Daoy (cell line): ENCODE results near the gene RPS6KA5. TPM values are rescaled to one million over a fixed set of nuclear protein-coding genes. Genes with fewer than 3 reads are reported as not detected.
"Not testable (repeated sequence)": the region's sequence is repeated elsewhere in the genome, so short reads cannot be mapped to it uniquely, and the experiment has no call there.

Experiments used
- DNase-seq: peaks from one replicate; pipeline ENCODE4 v3.0.0-alpha.2; 2015; ENCODE audit warnings: low read depth
- total RNA-seq: library from RNA; depleted of rRNA; stranded (reverse); fragments of >200 nt; shearing (Covaris generic); gene quantifications from 2 replicates; pipeline ENCODE4 v1.2.3, GENCODE V29; 2014

RPS6KA5 gene
- total RNA-seq, 1 experiment from 2014 or later, result 2.7 TPM

DNA sequence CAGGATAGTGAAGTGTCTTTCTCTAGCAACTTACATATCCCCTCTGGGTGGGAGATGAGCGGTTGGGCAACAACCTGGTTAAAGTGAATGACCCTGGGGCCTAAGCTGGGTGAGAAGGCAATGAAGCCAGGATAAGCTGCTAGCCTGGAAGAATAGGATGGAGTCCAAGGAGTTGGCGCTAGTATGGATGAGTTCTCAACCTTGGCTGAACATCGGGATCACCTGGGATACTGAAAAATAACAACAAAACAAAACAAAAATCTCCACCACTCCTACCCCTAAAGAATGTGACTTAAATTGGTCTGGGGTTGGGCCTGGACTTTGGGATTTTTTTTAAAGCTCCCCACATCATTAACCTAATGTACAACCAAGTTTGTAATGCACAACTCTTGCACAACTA is 4.8 kb upstream of the RPS6KA5 start:
- DNase-seq, result no peak

DNA sequence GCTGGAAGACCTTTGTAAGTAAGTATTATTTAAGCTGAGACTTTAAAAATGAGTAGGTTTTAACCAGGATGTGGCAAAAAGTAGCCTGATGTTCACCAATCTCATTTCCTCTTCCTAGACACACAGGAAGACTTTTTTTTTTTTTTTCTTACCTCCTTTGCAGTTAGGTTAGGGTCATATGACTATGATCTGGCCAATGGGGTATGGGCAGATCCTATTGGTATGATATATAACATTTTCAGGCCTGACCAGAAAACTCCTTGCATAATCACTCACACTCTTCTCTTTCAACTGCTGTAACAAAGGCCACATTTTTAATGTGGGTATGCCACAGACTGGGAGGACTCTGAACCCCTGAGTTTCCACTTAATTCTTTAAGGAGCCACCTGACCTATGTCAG is 2.7 kb upstream of the RPS6KA5 start:
- no peak for DNase-seq

DNA sequence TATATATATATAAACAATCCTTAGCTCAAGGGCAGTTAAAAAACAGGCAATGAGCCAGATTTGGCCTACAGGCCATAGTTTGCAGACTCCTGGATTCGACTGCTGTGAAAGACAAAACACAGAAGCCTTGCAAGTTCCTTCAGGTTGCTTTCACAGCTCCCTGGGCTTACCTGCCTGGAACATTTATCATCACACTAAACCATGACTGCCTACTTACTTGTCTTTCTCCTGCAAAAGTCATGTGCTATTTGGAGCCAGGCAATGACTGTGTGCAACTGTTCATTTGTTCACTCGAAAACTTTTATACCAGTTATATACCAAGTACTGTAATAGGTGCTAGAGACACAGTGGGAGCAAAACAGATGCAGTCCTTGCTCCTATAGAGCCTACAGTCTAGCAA is 2.2 kb upstream of the RPS6KA5 start:
- no peak for DNase-seq

DNA sequence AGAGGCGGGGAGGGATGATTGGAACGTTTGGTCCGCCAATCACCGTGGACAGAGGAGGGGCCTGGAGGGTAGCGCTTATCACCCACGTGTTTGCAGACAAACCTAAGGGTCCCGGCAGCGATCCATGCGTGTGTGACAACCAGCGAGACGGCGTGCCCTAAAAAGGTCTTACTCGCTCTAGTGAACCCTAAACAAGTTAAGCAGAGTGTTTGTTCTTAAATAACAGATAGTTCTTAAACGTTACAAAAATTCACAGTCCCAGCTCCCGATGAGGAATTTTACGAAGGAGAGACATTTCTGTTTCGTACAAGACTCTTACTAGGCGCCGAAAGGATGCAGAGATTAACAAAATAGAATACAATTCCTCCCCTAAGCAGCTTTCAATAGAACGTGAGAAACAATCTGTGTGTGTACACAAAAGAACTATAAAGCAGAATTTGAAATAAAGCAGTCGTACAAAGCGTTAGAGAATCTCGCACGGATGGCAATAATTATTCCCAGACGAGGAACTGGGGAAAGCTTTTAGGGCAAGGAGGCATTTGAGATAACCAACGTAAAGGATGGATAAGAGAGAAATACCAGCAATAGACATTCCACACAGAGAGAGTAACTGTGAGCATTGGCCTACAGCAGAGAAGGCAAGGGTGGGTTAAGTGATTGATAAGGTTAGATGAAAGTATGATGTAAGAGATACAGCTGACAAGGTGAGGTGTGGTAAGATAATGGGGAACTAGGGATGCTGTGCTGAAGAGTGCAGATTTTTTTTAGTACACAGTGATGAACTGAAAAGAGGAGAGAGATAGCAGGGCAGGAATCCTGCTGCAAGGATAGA is 831 bp upstream of the RPS6KA5 start:
- no peak for DNase-seq

DNA sequence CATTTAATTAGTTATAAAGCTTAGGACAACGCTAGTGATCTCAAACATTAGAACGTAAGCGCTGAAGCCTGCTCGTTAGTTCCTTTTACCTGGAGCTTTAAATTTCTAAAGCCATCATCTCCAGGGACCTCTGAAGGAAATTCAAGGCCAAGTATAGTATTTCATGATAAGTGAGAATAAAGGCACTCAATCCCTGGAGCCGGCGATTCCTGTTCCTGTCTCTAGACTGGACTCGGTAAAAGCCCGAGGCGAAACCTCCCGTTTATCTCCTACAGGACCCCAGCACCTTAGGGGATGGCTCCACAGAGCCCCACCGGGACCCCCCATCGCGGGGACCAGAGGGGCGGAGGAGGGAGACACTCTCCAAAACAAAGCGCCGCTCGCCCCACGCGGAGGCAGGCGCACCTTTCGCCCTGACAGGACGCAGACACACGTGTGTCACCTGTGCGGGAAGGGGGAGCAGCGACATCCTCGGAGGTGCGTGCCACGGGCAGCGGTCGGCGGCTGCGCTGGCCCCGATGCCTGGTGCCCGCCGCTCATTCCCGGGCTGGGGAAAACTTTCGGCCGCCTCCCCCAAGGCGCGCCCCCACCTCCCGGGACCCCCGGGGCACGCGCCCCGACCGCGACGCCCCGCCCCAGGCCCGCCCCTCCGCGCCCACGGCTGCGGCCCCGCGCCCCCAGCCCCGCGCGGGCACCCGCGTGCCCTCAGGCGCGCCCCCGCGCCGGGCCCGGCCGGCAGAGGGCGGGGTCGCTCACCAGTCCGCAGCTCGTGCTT is 678 bp downstream of the RPS6KA5 start:
- DNase-seq, result peak; percentile 44

DNA sequence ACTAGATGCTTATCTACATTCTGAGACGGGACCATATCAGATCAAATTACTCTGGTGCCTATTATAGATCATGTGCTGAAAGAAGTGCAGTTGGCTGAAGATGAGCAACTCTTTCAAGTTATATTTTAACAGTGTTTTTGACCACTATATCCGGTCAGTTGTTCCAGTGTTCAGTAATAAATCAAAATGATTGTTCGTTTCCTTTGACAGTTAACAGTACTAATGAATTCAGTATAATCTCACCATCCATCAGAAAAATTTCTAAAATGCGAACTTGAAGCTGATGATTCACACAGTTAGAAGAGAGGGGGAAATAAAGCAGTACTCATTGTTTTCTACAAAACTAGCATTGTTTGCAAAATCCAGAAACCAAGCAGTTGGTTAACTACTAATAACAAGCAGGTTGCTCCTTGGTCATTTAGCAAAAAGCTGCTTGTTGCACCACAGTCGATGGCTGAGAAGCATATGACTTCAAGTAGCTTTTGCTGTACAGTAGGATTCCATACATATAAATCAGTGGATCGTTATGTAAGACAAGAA is 2.3 kb downstream of the RPS6KA5 start:
- DNase-seq, result no peak

DNA sequence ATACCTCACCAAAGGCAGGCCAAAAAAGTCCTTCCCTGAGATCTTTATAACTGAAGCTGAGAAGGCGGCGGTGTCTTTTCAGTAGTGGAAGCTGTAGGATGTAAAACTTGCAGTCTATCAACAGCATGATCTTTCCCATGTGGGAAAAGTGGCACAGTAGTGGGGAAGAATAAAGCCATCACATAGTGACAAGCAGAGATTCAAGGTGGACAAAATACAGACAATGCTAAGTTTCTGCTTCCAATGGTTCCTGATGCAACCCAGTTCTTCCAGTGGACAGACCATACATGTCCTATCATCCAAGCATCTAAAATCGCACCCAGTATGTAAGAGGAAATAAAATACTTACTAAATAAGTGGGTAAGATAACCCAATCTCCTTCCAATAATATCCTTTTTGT is 4.1 kb downstream of the RPS6KA5 start:
- DNase-seq, result no peak

DNA sequence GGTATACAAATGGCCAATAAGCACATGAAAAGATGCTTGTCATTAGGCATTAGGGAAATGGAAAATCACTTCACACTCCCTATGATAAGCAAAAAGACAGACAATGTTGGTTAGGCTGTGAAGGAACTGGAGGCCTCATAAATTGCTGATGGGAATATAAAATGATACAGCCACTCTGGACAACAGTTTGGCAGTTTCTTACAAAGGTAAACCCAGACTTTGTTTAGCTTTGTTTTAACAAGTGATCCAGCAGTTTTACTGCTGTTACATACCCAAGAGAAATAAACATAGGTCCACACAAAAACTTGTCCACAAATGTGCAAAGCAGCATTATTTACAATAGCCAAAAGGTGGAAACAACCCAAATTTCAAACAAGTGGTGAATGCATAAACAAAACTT is 5.4 kb downstream of the RPS6KA5 start:
- no peak for DNase-seq

DNA sequence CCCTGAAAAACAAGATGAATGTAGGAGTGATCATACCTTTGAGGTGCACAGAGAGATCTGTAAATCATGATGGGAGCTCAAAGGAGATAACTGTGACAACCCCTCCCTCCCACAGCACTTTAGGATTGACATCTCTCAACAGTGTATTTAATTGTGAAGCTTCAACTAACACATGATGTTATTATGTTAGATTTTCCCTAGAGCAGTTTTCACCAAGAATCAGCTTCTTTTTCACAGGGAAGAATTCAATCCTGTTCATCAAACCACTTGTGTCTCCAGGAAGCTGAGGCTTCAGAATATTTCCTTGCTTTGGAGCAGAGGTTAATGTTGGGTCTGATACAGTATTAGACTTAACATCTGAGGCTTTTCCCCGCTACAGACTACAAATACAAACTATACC is 11.8 kb downstream of the RPS6KA5 start:
- DNase-seq, result no peak

DNA sequence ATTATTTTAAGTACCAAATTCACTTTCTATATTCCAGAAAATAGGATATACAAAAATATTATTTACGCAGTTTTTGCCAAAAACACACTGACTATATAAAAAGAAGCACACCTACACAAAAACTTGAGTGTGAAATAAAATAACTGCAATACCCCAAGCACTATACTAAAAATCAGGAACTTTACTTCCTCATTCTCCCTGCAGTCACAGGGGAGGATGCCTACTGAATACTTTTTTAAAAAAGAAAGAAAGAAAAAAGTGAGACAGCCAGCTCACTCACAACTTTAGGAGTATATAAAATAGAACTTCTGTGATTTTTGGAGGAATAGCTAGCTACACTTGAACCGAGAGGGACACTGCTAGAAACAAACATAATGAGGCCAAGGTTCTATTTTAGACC is 12.2 kb downstream of the RPS6KA5 start:
- no peak for DNase-seq

DNA sequence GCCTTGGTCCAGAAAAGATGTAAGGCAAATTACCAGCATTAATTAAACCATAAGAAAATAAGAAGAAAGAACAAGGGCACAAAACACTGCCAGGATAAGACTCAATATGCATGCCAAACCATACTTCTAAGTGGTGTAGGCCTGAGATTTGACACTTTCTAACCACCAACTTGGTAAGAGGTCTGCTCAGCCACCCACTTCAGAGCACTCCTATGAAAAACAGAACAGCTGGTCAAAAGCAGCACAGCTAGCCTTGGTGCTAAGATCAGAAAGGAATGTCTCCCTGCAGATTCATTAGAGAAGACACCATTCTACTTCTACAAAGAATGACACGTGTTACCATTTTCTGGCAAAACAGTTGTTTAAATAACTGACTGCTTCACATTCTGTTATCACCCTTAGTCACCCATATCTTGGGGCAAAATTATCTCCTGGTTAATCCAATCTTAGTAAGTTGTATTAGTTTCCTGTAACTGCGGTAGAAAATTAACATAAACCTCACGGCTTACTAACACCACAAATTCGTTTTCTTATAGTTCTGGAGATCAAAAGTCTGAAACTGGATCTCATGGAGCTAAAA is 13.2 kb downstream of the RPS6KA5 start:
- DNase-seq, result no peak

DNA sequence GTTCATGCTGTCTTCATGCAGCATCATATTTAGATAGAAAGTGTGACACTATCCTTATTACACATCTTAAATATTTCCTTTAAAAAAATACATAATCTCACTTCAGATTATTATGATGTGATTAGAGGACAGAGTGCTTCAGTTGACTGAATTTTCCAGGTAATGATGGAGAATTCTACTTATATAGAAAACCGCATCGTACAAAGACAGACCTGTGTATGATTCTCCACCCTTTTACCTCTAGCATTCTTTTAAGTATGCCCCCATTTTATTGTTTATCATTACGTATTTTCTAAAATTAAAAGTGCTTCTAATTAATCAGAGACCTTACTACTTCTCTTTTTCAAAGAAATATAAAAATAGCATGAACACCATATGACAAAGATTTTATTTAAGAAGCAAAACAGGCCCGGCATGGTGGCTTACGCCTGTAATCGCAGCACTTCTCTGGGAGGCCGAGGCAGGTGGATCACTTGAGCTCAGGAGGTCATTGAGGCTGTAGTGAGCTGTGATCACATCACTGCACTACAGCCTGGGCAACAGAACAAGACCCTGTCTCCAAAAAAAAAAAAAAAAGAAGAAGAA is 13.9 kb downstream of the RPS6KA5 start:
- no peak for DNase-seq

DNA sequence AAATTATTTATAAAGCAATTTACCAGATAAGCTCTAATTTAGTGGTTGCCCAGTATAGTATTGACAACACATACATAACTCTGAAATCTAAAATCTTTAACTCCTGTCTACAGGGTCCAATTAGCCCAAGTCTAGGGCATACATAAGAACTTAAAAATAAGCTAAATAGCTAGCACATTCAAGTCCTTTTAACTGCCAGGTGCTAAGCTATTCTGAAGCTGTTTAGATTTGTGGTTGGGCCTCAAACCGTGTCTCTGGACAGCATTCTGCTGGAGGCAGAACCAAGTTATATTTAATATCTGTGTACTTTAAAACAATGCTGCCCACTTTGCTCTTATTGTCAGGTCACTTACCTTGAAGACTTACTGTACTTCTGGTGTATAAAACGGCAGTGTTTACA is 19.0 kb downstream of the RPS6KA5 start:
- DNase-seq, result no peak

DNA sequence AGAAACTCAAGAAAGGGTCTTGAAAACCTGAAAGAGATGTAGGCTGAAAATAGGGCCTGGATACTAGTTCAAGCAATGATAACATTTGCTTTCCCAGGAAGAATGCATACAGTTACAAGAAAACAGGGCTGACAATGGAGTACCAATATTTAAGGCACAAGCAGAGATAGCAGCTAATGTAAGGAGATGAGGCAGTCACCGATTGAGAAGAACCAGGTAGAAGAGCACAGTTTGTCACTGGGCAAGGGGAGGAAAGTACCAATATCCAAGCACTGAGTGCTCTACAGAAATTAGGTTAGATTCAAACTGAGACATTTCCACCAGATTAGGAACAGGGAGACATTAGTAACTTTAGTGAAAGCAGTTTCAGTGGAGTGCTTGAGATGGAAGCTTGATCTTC is 19.9 kb downstream of the RPS6KA5 start:
- no peak for DNase-seq

DNA sequence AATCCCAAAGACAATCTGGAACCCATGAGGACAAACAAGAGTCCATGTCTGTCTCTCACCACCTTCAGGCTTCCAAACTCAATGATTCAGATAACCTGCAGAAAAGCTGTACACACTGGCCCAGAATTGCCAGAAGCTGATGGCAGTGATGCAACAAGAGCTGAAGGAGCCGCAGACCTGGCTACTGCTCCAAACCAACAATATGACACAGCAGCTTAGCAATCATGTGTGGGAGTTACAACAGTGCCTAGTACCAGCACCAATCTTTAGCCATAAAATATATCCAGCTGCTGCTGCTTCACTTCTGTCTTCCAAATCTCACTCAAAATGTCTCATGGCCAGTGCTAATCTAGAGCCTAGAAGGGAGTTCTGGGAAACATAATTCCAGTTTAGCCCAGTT is 22.0 kb downstream of the RPS6KA5 start:
- peak; percentile 27 for DNase-seq

DNA sequence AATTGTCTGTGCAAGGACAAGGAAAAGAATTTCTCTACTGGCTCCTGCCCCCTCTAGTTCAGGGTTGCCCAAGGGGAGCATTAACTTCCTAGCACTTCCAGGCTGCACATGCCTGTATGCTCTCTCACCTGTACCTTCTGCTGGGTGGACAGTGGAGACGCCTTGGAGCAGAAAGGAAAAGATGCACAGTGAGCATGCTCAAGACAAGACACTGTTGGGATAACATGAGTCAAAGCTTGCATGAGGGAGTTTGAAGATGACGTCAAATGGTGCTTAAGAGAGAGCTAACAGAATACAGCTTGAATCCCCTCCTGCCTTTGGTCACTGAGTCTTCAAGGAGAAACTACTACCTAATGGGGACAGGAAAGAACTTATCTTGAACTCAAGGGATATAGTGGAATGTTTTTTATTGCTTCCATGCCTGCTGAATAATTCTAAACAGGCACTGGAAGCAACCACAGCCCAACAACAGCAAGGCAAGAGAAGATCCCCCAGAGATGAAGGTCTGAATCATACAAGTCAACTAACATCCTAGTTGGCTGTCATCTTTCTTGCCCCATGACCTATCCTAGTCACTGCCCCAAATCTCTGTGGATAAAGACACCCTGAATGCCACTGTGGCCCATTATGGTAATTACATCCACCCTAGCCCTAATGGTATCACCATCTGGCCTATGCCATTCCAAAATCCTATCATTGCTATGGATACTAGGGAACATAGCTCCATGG is 23.5 kb downstream of the RPS6KA5 start:
- no peak for DNase-seq

DNA sequence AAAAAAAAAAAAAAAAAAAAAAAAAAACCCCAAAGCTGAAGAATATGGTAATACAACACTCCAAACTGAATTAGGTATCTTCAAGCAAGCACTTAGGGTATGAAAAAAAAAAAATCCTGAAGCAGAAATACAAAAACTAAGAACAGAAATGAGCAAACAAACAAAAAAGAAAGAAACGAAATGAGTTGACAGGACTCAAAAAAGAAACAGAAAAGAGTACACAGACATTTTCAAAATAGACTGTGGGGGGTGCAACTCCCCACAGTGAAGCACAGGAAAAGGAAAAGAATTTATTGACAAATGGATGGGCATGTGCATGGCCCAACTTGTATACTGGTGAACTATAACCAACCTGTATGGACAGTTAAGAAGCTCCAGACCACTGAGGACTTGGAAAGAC is 24.6 kb downstream of the RPS6KA5 start:
- DNase-seq, result no peak

DNA sequence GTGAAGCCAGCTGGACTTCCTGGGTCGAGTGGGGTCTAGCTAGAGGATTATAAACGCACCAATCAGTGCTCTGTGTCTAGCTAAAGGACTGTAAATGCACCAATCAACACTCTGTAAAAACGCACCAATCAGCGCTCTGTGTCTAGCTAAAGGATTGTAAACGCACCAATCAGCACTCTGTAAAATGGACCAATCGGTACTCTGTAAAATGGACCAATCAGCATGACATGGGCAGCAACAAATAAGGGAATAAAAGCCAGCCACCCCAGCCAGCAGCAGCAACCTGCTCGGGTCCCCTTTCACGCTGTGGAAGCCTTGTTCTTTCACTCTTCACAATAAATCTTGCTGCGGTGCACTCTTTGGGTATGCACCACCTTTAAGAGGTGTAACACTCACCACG is 26.1 kb downstream of the RPS6KA5 start:
- DNase-seq, result not testable (repeated sequence)

DNA sequence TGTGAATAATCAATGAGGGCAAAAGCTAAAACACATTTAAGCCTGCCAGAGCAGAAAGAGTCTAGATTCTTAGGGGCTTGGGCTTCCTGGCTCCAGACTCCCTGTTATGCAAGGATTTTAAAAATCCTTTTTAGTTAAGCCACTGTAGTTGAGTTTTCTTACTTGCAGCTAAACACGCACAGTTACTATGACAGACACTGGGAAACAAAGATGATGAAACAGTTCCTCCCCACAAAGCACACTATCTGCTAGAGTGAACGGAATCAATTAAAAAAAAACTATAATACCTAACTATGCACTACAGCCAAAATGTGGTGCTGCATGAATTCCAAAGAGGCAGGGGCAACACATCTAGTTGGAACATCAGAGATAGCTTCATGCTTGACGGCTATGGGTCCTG is 28.2 kb downstream of the RPS6KA5 start:
- no peak for DNase-seq

DNA sequence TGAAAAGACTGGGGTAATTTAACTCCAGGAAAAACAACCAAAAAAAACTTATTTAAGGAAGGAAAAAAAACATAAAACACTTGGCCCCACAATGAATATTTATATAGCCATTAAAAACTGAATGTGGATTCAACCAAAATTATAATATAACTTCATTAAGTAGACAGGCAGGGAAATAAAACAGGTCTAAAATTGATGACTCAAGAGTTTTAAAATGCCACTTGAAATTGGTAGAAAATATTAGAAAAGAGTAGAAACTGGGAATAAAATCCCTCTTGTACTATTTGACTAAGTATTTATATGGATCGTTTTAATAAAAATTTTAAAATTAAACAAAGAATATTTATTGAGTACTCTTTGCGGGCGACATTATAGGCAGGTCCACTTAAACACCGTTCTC is 28.8 kb downstream of the RPS6KA5 start:
- no peak for DNase-seq

DNA sequence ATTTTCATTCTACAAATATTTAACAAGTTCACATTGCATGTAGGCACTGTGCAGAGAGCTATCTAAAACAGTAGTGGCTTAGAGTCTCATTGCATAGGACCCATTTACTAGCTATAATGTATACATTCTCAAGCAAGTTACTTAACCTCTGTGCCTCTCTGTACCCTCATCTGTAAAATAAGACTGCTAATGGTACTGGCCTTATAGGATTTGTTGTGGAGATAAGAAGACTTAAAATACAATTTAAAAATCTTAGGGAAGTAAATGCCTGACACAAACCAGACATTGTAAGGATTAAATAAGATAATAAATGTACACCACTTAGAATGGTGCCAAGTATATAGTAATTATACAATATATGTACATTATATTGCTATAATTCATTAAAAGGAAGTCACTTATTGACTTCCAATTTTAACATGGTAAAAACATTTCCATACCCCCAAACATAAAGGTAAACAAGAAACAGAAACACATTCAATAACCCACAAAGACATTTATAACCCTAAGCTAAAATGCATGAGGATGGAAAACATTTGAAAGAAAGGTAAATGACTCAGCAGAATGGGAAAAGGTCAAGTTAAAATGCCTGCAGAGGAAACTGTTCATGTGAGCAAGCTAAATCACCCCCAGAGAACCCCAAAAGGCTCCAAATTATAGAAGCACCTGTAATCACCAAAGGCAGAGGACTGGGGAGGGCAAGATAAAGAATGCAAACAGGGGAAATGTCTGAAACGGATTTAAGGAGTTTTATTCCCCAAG is 30.8 kb downstream of the RPS6KA5 start:
- DNase-seq, result no peak
